Measurements from ENCODE around the gene ARID3A.

ARID3A gene

DNA sequence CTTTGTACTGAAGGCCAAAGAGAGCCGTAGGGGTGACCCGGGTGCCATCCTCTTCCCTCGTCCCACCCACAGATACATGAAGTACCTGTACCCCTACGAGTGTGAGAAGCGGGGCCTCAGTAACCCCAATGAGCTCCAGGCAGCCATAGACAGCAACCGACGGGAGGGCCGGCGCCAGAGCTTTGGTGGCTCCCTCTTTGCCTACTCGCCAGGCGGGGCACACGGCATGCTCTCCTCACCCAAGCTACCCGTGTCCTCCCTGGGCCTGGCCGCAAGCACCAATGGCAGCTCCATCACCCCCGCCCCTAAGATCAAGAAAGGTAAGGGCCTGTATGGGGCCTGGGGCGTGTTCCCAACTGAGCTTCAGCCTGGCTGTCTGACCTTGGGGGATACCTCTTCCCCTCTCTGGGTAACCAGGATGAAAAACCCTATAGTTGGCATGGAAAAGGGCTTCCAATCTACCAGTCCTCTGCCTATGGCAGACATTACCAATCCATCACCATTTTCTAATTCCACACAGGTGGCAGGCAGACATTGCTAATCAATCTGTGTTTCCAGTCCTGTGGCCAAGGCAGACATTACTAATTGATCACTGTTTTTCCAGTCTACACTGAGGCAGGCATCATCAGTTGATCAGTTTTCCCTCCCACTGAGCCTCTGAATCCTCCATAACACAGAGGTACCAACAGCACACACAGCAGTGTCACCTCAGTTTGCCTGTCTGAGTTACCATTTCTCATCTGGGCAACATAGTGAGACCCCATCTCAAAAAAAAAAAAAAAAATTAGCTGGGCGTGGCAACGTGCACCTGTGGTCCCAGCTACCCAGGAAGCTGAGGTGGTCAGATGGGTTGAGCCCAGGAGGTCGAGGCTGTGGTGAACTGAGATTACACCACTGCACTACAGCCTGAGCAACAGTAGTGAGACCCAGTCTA is 39.2 kb downstream of the ARID3A start:
- no peak for DNase-seq

DNA sequence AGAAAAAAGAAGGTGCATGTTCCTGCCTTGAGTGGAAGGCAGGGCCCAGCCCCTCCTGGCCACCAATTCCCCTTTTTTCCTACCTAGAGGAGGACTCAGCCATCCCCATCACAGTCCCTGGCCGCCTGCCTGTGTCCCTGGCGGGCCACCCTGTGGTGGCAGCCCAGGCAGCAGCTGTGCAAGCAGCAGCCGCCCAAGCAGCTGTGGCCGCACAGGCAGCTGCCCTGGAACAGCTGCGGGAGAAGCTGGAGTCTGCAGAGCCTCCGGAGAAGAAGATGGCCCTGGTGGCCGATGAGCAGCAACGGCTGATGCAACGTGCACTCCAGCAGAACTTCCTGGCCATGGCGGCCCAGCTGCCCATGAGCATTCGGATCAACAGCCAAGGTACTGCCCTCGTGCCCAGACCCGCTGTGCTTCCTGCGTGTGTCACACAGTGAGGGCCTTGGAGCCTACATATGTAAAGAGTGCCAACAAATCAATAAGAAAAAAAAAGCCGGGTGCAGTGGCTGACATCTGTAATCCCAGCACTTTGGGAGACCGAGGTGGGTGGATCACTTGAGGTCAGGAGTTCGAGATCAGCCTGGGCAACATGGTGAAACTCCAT is 40.8 kb downstream of the ARID3A start:
- DNase-seq, result no peak

DNA sequence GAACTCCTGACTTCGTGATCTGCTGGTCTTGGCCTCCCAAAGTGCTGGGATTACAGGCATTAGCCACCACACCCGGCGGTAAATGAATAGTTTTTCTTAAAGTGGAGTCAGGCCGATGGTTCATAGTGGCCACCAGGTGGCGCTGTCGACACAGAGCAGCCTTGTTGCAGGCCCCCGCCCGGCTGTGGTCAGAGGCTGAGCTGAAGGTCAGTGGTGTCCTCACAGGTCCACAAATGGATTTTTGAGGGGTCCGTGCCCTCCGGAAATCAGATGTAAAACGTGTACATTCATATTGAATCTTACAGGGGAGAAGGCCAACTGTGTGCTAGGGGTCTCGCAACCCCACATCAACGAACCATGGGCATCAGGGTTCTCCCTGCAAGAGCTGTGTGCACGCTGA is 44.9 kb downstream of the ARID3A start:
- DNase-seq, result no peak

- no peak for DNase-seq
These were observed 46.0 kb downstream of the ARID3A start for GRCh38 chr19:971795-972194.

GRCh38 chr19:972281-972680 is 46.4 kb downstream of the ARID3A start:
- DNase-seq, result no peak

GRCh38 chr19:973726-974563 is 48.1 kb downstream of the ARID3A start:
- no peak for DNase-seq

GRCh38 chr19:974564-975257 is 48.9 kb downstream of the ARID3A start:
- no peak for DNase-seq

DNA sequence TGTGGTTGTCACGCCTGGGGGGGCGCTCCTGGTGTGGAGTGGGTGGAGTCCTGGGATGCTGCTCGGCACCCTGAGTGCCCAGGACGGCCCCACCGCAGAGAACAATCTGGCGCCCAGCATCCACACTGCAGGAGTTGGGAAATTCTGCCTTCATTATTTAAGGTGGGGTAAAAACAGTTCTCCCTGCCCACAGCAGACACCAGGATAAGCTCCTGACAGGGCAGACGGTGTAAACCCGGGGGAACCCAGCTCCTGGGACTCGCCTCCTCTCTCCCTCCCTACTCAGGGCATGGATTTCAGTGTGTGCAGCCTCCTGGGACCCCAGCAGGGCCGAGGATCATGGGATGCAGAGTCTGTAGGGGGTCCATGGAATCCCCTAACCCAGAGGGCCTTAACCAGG is 50.6 kb downstream of the ARID3A start:
- DNase-seq, result no peak

DNA sequence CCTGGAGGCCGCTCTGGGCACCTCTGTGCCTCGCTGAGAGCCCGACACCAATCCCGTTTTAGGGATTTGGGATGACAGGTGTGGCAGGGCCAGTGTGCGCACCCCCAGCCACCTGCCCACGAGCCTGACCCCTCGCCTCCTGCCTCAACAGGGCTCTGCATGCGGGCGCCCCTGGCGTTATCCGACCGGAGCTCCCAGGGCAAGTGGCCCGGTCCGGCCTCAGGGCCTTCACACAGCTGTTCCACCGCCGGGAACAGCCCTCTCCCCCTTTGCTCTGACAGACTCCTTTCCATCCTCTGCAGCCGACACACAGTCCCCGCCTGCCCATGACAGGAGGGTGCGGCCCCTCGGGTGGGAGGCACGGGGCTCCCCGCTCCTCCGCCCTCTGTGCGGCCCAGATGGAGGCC is 51.2 kb downstream of the ARID3A start:
- DNase-seq, result no peak

DNA sequence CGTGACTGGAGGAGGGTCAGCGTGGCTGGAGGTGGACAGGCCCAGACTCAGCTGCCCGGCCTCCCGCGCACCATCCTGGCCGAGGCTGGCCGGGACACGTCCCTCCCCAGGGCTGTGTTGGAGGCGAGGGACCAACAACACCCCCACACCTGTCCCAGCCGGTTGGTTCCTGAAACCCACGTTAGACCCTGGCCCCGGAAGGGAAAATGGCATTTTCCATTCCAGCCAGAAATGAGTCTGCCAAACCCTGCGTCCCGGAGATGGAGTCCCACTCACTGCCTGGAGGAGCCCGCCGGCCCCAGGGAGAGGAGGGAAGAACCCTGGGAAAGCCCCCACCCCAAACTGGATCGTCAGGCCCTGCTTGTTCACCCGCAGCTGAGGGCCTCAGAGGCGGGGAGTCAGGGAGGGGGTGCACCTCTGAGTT is 53.5 kb downstream of the ARID3A start:
- DNase-seq, result no peak

- no peak for DNase-seq
These were observed 54.5 kb downstream of the ARID3A start for GRCh38 chr19:980133-980998.

GRCh38 chr19:982567-983170 is 56.8 kb downstream of the ARID3A start:
- peak; percentile 67 for DNase-seq

- peak; percentile 86 for DNase-seq
These were observed 58.5 kb downstream of the ARID3A start, which contains the start of gene WDR18 for GRCh38 chr19:984165-984967. Gene WDR18, plus strand, starts transcription at chr19:984345. Its CDS starts 9 bp downstream, at chr19:984354.

- no peak for DNase-seq
These were observed 60.2 kb downstream of the ARID3A start for GRCh38 chr19:986083-986482.

- DNase-seq, result no peak
These were observed 62.2 kb downstream of the ARID3A start for GRCh38 chr19:988081-988480.

GRCh38 chr19:988510-988909 is 62.7 kb downstream of the ARID3A start:
- DNase-seq, result no peak

DNA sequence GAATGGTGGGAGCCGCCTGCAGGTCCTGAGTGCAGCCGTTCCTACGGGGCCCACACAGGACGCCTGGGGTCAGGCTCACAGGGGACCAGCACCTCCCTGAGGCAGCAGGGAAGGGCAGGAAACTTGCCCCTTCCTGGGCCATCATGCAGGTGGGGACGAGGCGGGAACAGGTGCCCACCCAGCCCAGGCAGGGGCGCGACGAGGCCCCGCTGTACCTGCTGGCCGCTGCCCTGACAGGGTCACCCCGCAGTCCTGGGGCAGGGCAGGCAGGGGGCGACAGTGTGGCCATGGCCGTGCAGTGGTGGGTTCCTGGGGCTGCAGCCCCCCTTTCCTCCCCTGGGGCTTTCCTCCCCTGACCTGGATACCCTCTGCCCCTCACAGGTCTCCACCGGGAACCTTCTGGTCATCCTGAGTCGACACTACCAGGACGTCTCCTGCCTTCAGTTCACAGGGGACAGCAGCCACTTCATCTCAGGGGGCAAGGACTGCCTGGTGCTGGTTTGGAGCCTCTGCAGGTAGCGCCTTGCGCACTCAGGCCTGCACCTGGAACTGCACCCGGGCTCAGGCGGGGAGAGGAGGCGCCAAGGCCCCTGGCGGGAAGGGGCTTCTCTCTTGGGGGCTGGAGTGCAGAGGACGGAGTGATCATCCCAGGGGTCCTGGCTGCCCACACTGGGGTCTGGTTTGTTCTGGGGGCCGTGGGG is 63.7 kb downstream of the ARID3A start:
- no peak for DNase-seq

DNA sequence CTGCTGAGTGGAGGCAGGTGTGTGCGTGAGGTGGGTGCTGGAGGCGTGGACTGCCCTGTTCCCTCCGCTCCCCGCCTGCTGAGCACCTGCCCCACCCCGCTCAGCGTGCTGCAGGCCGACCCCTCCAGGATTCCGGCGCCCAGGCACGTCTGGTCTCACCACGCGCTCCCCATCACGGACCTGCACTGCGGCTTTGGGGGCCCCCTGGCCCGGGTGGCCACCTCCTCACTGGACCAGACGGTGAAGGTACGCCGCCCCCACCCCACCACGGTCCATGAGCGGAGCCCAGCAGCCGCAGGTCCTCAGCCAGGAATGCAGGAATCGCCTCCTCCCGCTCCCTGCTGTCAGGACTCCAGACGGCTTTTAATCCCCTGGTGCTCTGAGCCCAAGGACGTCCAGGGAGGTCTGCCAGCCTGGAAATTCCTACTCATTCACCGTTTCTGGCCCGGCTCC is 64.3 kb downstream of the ARID3A start:
- DNase-seq, result no peak

- no peak for DNase-seq
These were observed 64.9 kb downstream of the ARID3A start for GRCh38 chr19:990746-991145.
